Esophagus muscularis mucosa (tissue), 3 donors: ENCODE results near the gene UCN2.

ENCODE experiments used
- POLR2AphosphoS5 ChIP-seq, 2 donors: sonication (generic); formaldehyde crosslinking; IDR thresholded peaks; one replicate each; pipeline ENCODE4 v1.6.1; 2017; ENCODE audit warnings: antibody characterized with exemption in 2 of 2
- TF ChIP-seq, protein P1 (sequence below), 3 experiments: fragments of 200-600 bp in 2 of 3; fragments of 450-650 bp in 1 of 3; sonication (generic) in 2 of 3; IDR thresholded peaks; one replicate each; pipeline ENCODE4 v1.5.1; 2017 to 2019; ENCODE audit warnings: antibody characterized with exemption in 3 of 3, mild to moderate bottlenecking in 2 of 3, moderate library complexity in 1 of 3

DNA sequence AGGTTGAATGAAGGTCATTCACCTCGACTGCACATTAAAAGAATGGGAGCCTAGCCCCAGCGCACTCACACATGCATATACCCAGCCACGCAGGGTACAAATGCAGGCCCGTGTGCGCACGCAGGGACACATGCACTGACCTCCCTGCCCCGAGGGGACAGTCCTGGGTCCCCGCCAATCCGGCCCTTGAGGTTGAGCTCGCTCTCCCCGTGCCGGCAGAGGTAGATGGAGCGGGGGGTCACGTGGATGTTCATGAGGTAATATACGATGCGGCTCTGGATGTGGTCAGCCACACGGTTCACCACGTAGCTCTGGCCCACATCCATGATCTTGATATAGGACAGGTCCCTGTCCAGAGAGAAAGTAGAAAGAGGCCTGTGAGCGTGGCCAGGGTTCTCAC lies 27.5 kb downstream of the UCN2 start:
- TF ChIP-seq POLR2AphosphoS5 (IDR thresholded peaks at IDR 0.05) = no peak
- TF ChIP-seq, protein P1, sequence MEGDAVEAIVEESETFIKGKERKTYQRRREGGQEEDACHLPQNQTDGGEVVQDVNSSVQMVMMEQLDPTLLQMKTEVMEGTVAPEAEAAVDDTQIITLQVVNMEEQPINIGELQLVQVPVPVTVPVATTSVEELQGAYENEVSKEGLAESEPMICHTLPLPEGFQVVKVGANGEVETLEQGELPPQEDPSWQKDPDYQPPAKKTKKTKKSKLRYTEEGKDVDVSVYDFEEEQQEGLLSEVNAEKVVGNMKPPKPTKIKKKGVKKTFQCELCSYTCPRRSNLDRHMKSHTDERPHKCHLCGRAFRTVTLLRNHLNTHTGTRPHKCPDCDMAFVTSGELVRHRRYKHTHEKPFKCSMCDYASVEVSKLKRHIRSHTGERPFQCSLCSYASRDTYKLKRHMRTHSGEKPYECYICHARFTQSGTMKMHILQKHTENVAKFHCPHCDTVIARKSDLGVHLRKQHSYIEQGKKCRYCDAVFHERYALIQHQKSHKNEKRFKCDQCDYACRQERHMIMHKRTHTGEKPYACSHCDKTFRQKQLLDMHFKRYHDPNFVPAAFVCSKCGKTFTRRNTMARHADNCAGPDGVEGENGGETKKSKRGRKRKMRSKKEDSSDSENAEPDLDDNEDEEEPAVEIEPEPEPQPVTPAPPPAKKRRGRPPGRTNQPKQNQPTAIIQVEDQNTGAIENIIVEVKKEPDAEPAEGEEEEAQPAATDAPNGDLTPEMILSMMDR (IDR thresholded peaks at IDR 0.05) = no peak
